NCI-H2029 (cell line): ENCODE measurements around the gene ATP6V1B1.

Experiments
- DNase-seq: peaks from one replicate; lab custom pipeline; 2025; lab: John Stamatoyannopoulos, UW

Gene ATP6V1B1

GRCh38 chr2:70935468-70936164, at the start of gene ATP6V1B1:
ATP6V1B1 (plus strand) TSS chr2:70935900; CDS start chr2:70935955, 55 bp downstream.
- DNase-seq, result peak; percentile 70

- no peak for DNase-seq
Observed at GRCh38 chr2:70886541-70886987, 49.1 kb upstream of the ATP6V1B1 start.

- no peak for DNase-seq
Observed at GRCh38 chr2:70887208-70887549, 48.5 kb upstream of the ATP6V1B1 start.

- DNase-seq, result peak; percentile 75
Observed at GRCh38 chr2:70887550-70888246, 48.0 kb upstream of the ATP6V1B1 start.

- DNase-seq, result no peak
Observed at GRCh38 chr2:70888366-70888922, 47.3 kb upstream of the ATP6V1B1 start.

- no peak for DNase-seq
Observed at GRCh38 chr2:70888923-70889715, 46.6 kb upstream of the ATP6V1B1 start.

- DNase-seq, result no peak
Observed at GRCh38 chr2:70889716-70890037, 46.0 kb upstream of the ATP6V1B1 start.

- DNase-seq, result no peak
Observed at GRCh38 chr2:70890469-70891065, 45.1 kb upstream of the ATP6V1B1 start.

GRCh38 chr2:70891572-70892357, 43.9 kb upstream of the ATP6V1B1 start:
- DNase-seq, result no peak

GRCh38 chr2:70892750-70893149, 43.0 kb upstream of the ATP6V1B1 start:
- DNase-seq, result no peak

- DNase-seq, result no peak
Observed at GRCh38 chr2:70893186-70893585, 42.5 kb upstream of the ATP6V1B1 start.

GRCh38 chr2:70894765-70895164, 40.9 kb upstream of the ATP6V1B1 start:
- no peak for DNase-seq

GRCh38 chr2:70895249-70895648, 40.5 kb upstream of the ATP6V1B1 start:
- DNase-seq, result no peak

GRCh38 chr2:70895998-70896764, 39.5 kb upstream of the ATP6V1B1 start:
- no peak for DNase-seq

- no peak for DNase-seq
Observed at GRCh38 chr2:70896765-70897202, 38.9 kb upstream of the ATP6V1B1 start.

GRCh38 chr2:70897203-70897976, 38.3 kb upstream of the ATP6V1B1 start:
- DNase-seq, result no peak

GRCh38 chr2:70897977-70898226, 37.8 kb upstream of the ATP6V1B1 start:
- DNase-seq, result no peak

- DNase-seq, result no peak
Observed at GRCh38 chr2:70898363-70899240, 37.1 kb upstream of the ATP6V1B1 start.
